OCI-LY7 (cell line): Measurements from ENCODE around the gene PALLD. TPM values are rescaled to one million over a fixed set of nuclear protein-coding genes. Genes with fewer than 3 reads are reported as not detected.

Experiments used
- BruUV-seq: library from RNA; stranded (reverse); fragments of 400-500 nt; replicated peaks from 2 replicates; lab custom pipeline; 2021; lab: Mats Ljungman, UMichigan
- CTCF ChIA-PET: fragments of 300-600 bp; sonication (Branson Sonifier 250); formaldehyde crosslinking; loops from one replicate; lab custom pipeline; 2022; ENCODE audit warnings: antibody characterized with exemption; ENCODE audit not compliant: unreplicated experiment; lab: Charles Lee
- POLR2A ChIA-PET: fragments of 300-600 bp; sonication (Branson Sonifier 250); formaldehyde crosslinking; loops from one replicate; lab custom pipeline; 2022; ENCODE audit warnings: antibody characterized with exemption; lab: Charles Lee
- DNase-seq: peaks from one replicate; pipeline ENCODE4 v3.0.0-alpha.2; 2015; ENCODE audit warnings: low spot score
- H2AFZ ChIP-seq: fragments of 200-600 bp; sonication (generic), shearing (Covaris generic); 2 replicates; pipeline ENCODE4 v1.6.1; 2014; ENCODE audit warnings: mild to moderate bottlenecking, antibody characterized with exemption, low read length, moderate library complexity
- H3K27ac ChIP-seq: fragments of 200-600 bp; sonication (generic); 2 replicates; pipeline ENCODE4 v1.5.1; 2014; ENCODE audit warnings: mixed run types, low read depth, mild to moderate bottlenecking, moderate library complexity, low read length, inconsistent platforms; ENCODE audit not compliant: poor library complexity, severe bottlenecking
- H3K36me3 ChIP-seq: fragments of 200-600 bp; sonication (generic); 2 replicates; pipeline ENCODE4 v1.6.1; 2014; ENCODE audit warnings: mild to moderate bottlenecking, antibody characterized with exemption, low read length, moderate library complexity, mixed read lengths; ENCODE audit not compliant: insufficient read depth
- H3K4me1 ChIP-seq: fragments of 200-600 bp; sonication (generic); 2 replicates; pipeline ENCODE4 v1.5.1; 2014; ENCODE audit warnings: mild to moderate bottlenecking, low read length; ENCODE audit not compliant: insufficient read depth, poor library complexity, severe bottlenecking
- H3K4me2 ChIP-seq: fragments of 200-600 bp; sonication (generic); 2 replicates; pipeline ENCODE4 v1.6.1; 2014; ENCODE audit warnings: mild to moderate bottlenecking, low read length
- H3K4me3 ChIP-seq: fragments of 200-600 bp; sonication (generic); 2 replicates; pipeline ENCODE4 v1.5.1; 2014; ENCODE audit warnings: mild to moderate bottlenecking, low read depth, low read length; ENCODE audit not compliant: poor library complexity, severe bottlenecking
- H3K79me2 ChIP-seq: fragments of 200-600 bp; sonication (generic); 2 replicates; pipeline ENCODE4 v1.6.1; 2016; ENCODE audit warnings: low read depth, mild to moderate bottlenecking, low read length, moderate library complexity, mixed read lengths; ENCODE audit not compliant: insufficient read depth
- H3K9me2 ChIP-seq: fragments of 200-600 bp; sonication (generic); 2 replicates; pipeline ENCODE4 v1.6.1; 2016; ENCODE audit warnings: mild to moderate bottlenecking, low read length, mixed read lengths; ENCODE audit not compliant: insufficient read depth
- H3K9me3 ChIP-seq: fragments of 200-600 bp; sonication (generic); 2 replicates; pipeline ENCODE4 v1.6.1; 2014; ENCODE audit warnings: mild to moderate bottlenecking, mixed run types, low read length, mixed read lengths
- H4K20me1 ChIP-seq: fragments of 200-600 bp; sonication (generic); 2 replicates; pipeline ENCODE4 v1.6.1; 2014; ENCODE audit warnings: mild to moderate bottlenecking, antibody characterized with exemption, low read length, moderate library complexity, mixed read lengths; ENCODE audit not compliant: insufficient read depth
- CTCF ChIP-seq: fragments of 200-600 bp; sonication (generic); conservative IDR thresholded peaks from 2 replicates; pipeline ENCODE4 v1.5.1; 2014; ENCODE audit warnings: mild to moderate bottlenecking, antibody characterized with exemption, low read length, moderate library complexity, mixed read lengths
- EZH2phosphoT487 ChIP-seq: fragments of 200-600 bp; sonication (generic); IDR thresholded peaks from 2 replicates; pipeline ENCODE4 v1.6.1; 2018; ENCODE audit warnings: low read depth, borderline replicate concordance, mild to moderate bottlenecking, mixed run types, antibody characterized with exemption, low read length, moderate library complexity, mixed read lengths
- intact Hi-C: fragments of 100-400 bp; cut with micrococcal nuclease; formaldehyde crosslinking; loops from one replicate; pipeline ENCODE4 v1.10.0; 2022; ENCODE audit not compliant: unreplicated experiment
- total RNA-seq, 2 experiments: library from RNA; depleted of rRNA in 1 of 2; stranded (reverse); fragments of >200 nt in 1 of 2; shearing (Covaris generic) in 1 of 2; gene quantifications; 2 replicates each; pipeline ENCODE4 v1.2.3, GENCODE V29; 2014 to 2022

Gene PALLD
- total RNA-seq, 2 experiments from 2014 or later: 0.73 to 2.8 TPM

GRCh38 chr4:168628251-168628650, 131.4 kb downstream of the PALLD start:
- no peak overlapping the region for H2AFZ ChIP-seq
- no peak for DNase-seq
- no peaks in the 10 kb centered on the region for H4K20me1 ChIP-seq
- ChIA-PET CTCF (no interaction called here), POLR2A (interaction anchor here (0.6 kb wide), 1 partner anchor 55 kb away, joined by 3 read pairs; no protein-coding TSS in a partner anchor)
- no peak overlapping the region for H3K4me2 ChIP-seq
- intact Hi-C loops: no loop called here
- H3K27ac ChIP-seq: no peak overlapping the region
- no peaks in the 10 kb centered on the region for H3K9me2 ChIP-seq
- BruUV-seq: no TSS peak
- no peak overlapping the region for H3K4me3 ChIP-seq
- no peaks in the 10 kb centered on the region for H3K4me1 ChIP-seq
- TF ChIP-seq CTCF (no peak), EZH2phosphoT487 (no peak)
- no peaks in the 10 kb centered on the region for H3K79me2 ChIP-seq
- no peaks in the 10 kb centered on the region for H3K9me3 ChIP-seq
- H3K36me3 ChIP-seq: no peaks in the 10 kb centered on the region

GRCh38 chr4:168629566-168629965, 132.7 kb downstream of the PALLD start:
- TF ChIP-seq CTCF: no peak
- TF ChIP-seq EZH2phosphoT487: no peak
- BruUV-seq: no TSS peak
- ChIA-PET POLR2A (no interaction called here), CTCF (no interaction called here)
- Histone ChIP-seq H3K9me2 (no peaks in the 10 kb centered on the region), H3K4me2 (no peak overlapping the region), H3K36me3 (no peaks in the 10 kb centered on the region), H3K4me3 (no peak overlapping the region), H3K9me3 (no peaks in the 10 kb centered on the region), H3K27ac (no peak overlapping the region), H2AFZ (no peak overlapping the region), H3K79me2 (no peaks in the 10 kb centered on the region), H3K4me1 (no peaks in the 10 kb centered on the region), H4K20me1 (no peaks in the 10 kb centered on the region)
- intact Hi-C loops: no loop called here
- no peak for DNase-seq

- no peak overlapping the region for H3K4me2 ChIP-seq
- TF ChIP-seq EZH2phosphoT487: no peak
- no peak for TF ChIP-seq CTCF
- no peaks in the 10 kb centered on the region for H3K4me1 ChIP-seq
- POLR2A ChIA-PET: no interaction called here
- no peak overlapping the region for H3K27ac ChIP-seq
- no peak overlapping the region for H3K4me3 ChIP-seq
- H4K20me1 ChIP-seq: no peaks in the 10 kb centered on the region
- no peaks in the 10 kb centered on the region for H3K79me2 ChIP-seq
- no peak for DNase-seq
- H3K9me3 ChIP-seq: no peaks in the 10 kb centered on the region
- H2AFZ ChIP-seq: no peak overlapping the region
- no peaks in the 10 kb centered on the region for H3K9me2 ChIP-seq
- intact Hi-C loops: no loop called here
- H3K36me3 ChIP-seq: no peaks in the 10 kb centered on the region
- CTCF ChIA-PET: no interaction called here
- no TSS peak for BruUV-seq
Measured at GRCh38 chr4:168630445-168631187, 133.8 kb downstream of the PALLD start.
